Suprapubic skin (tissue), 4 donors: Measurements from ENCODE around the gene PCDH7. TPM values are rescaled to one million over a fixed set of nuclear protein-coding genes. Genes with fewer than 3 reads are reported as not detected.
A peak's percentile ranks its signal among the peaks of the same experiment; 100 is the strongest.

ENCODE experiments used
- DNase-seq, 2 donors: peaks; one replicate each; pipeline ENCODE4 v3.0.0-alpha.2; 2019; ENCODE audit warnings: low spot score in 2 of 2
- H3K27ac ChIP-seq: fragments of 200-600 bp; sonication (generic); one replicate; pipeline ENCODE4 v1.5.1; 2019
- H3K27me3 ChIP-seq: fragments of 200-600 bp; sonication (generic); one replicate; pipeline ENCODE4 v1.5.1; 2019
- H3K36me3 ChIP-seq: fragments of 200-600 bp; sonication (generic); one replicate; pipeline ENCODE4 v1.5.1; 2019
- H3K4me1 ChIP-seq: fragments of 200-600 bp; sonication (generic); one replicate; pipeline ENCODE4 v1.5.1; 2019
- H3K4me3 ChIP-seq: fragments of 200-600 bp; sonication (generic); one replicate; pipeline ENCODE4 v1.5.1; 2019; ENCODE audit warnings: mild to moderate bottlenecking
- H3K9me3 ChIP-seq: fragments of 200-600 bp; sonication (generic); one replicate; pipeline ENCODE4 v1.5.1; 2019
- CTCF ChIP-seq, 2 donors: fragments of 200-600 bp in 1 of 2; fragments of 450-650 bp in 1 of 2; sonication (generic) in 1 of 2; IDR thresholded peaks; one replicate each; pipeline ENCODE4 v1.5.1; 2016 to 2019; ENCODE audit warnings: antibody characterized with exemption in 2 of 2, mild to moderate bottlenecking in 1 of 2, moderate library complexity in 1 of 2
- EP300 ChIP-seq: sonication (generic); formaldehyde crosslinking; IDR thresholded peaks from one replicate; pipeline ENCODE4 v1.6.1; 2017; ENCODE audit warnings: antibody characterized with exemption
- POLR2A ChIP-seq, 2 donors: fragments of 450-650 bp; IDR thresholded peaks; one replicate each; pipeline ENCODE4 v1.6.1; 2017; ENCODE audit warnings: antibody characterized with exemption in 2 of 2, mild to moderate bottlenecking in 2 of 2, moderate library complexity in 2 of 2
- POLR2AphosphoS5 ChIP-seq, 3 donors: sonication (generic); formaldehyde crosslinking; IDR thresholded peaks; one replicate each; pipeline ENCODE4 v1.6.1; 2017; ENCODE audit warnings: antibody characterized with exemption in 3 of 3
- WGBS: methylation state at CpG from one replicate; pipeline ENCODE4 v1.1.5; 2018; 5-methylcytosine and 5-hydroxymethylcytosine counted together
- total RNA-seq, 4 donors: library from RNA; depleted of rRNA; stranded (reverse); fragments of >200 nt; gene quantifications; one replicate each; pipeline ENCODE4 v1.1.0, GENCODE V29; 2016

PCDH7 gene
- total RNA-seq, 4 donors from 2014 or later, result 38.1 to 70.0 (median 44.0) TPM

GRCh38 chr4:30754021-30754420 lies 33.9 kb downstream of the PCDH7 start:
- WGBS, result 91% methylated on average over 3 of the region's 3 CpGs
- no peak for TF ChIP-seq POLR2AphosphoS5 (IDR thresholded peaks at IDR 0.05)
- TF ChIP-seq POLR2A (IDR thresholded peaks at IDR 0.05), result no peak
- no peak for TF ChIP-seq EP300
- no peak for TF ChIP-seq CTCF (IDR thresholded peaks at IDR 0.05)
- Histone ChIP-seq H3K27me3 (no peaks in the 10 kb centered on the region), H3K9me3 (no peaks in the 10 kb centered on the region), H3K4me1 (no peaks in the 10 kb centered on the region), H3K4me3 (no peak overlapping the region), H3K36me3 (no peaks in the 10 kb centered on the region), H3K27ac (no peak overlapping the region)
- DNase-seq, result no peak

DNA sequence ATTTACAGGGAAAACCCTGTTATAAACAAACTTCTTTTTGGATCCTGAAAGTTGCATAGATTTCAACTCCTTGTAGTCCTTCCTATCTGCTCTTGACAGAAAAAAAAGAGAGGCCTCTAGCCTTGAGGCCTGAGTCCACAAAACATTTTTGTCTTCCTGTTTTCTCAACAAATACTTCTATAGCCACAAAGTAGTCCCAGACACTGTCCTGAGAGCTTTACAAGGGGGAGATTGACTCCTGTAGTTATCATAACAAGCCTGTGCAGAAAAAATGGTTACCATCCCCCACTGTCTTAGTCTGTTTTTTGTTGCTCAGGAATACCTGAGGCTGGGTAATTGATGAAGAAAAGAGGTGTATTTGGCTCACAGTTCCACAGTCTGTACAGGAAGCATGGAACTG lies 35.2 kb downstream of the PCDH7 start:
- H3K9me3 ChIP-seq, result no peaks in the 10 kb centered on the region
- no peak overlapping the region for H3K27ac ChIP-seq

DNA sequence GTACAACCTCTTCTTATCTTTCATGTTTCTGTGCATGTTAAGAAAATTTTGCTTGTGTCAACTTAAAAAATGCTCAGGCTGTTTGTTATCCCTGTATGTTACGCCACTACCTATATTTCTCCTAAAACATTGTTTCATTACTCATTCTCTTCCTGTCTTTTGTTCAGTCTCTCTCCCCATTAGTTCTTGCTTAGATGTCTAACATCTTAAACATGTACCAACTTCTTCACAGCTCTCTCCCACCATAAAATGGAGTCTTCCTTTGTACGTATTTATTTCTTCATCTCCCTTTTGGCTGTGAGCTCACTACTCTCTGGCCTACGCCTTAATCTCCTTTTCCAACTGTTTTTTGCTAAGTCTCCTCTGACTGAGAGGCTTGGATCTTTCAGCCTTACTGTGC lies 36.4 kb downstream of the PCDH7 start:
- WGBS, result 83% methylated on average over 3 of the region's 3 CpGs
- H3K9me3 ChIP-seq, result no peaks in the 10 kb centered on the region
- no peak overlapping the region for H3K4me3 ChIP-seq
- peak overlapping the region; percentile 1 for H3K27ac ChIP-seq
- no peak for TF ChIP-seq POLR2AphosphoS5 (IDR thresholded peaks at IDR 0.05)
- no peak for TF ChIP-seq EP300
- TF ChIP-seq POLR2A (IDR thresholded peaks at IDR 0.05), result no peak
- no peak for TF ChIP-seq CTCF (IDR thresholded peaks at IDR 0.05)
- H3K36me3 ChIP-seq, result no peaks in the 10 kb centered on the region
- no peaks in the 10 kb centered on the region for H3K4me1 ChIP-seq
- DNase-seq, result no peak
- no peaks in the 10 kb centered on the region for H3K27me3 ChIP-seq

More for the DNA sequence above, 35.2 kb downstream of the PCDH7 start:
- H3K4me1 ChIP-seq, result no peaks in the 10 kb centered on the region
- TF ChIP-seq POLR2A (IDR thresholded peaks at IDR 0.05) (no peak), EP300 (no peak), CTCF (IDR thresholded peaks at IDR 0.05) (no peak), POLR2AphosphoS5 (IDR thresholded peaks at IDR 0.05) (no peak)
- no peaks in the 10 kb centered on the region for H3K36me3 ChIP-seq
- H3K4me3 ChIP-seq, result no peak overlapping the region
- no peaks in the 10 kb centered on the region for H3K27me3 ChIP-seq
- DNase-seq, result no peak

GRCh38 chr4:30757357-30757756 lies 37.2 kb downstream of the PCDH7 start:
- H3K4me1 ChIP-seq, result no peaks in the 10 kb centered on the region
- TF ChIP-seq CTCF (IDR thresholded peaks at IDR 0.05) (no peak), EP300 (no peak), POLR2A (IDR thresholded peaks at IDR 0.05) (no peak)
- no peaks in the 10 kb centered on the region for H3K27me3 ChIP-seq
- H3K9me3 ChIP-seq, result no peaks in the 10 kb centered on the region
- no peak overlapping the region for H3K27ac ChIP-seq
- no peaks in the 10 kb centered on the region for H3K36me3 ChIP-seq
- no peak for DNase-seq
- no peak overlapping the region for H3K4me3 ChIP-seq
- 41% methylated on average over 6 of the region's 6 CpGs for WGBS

DNA sequence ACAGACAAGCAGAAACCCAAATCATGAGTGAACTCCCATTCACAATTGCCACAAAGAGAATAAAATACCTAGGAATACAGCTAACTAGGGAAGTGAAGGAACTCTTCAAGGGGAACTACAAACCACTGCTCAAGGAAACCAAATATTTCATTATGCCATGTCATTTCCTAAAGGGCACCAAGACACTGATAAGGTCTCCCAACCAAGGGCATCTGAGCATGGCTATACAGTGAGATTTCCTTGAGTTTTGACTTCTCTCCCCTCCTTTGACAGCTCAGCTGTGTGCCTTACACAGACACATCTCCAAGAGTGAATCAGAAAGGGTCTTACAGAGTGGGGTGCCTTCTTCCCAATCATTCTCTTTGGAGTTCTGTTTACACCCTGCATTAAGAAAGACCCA lies 40.4 kb downstream of the PCDH7 start:
- Histone ChIP-seq H3K36me3 (no peaks in the 10 kb centered on the region), H3K4me3 (no peak overlapping the region), H3K27me3 (no peaks in the 10 kb centered on the region), H3K27ac (no peak overlapping the region), H3K9me3 (no peaks in the 10 kb centered on the region), H3K4me1 (no peaks in the 10 kb centered on the region)
- DNase-seq, result no peak
- TF ChIP-seq POLR2A (IDR thresholded peaks at IDR 0.05) (no peak), CTCF (IDR thresholded peaks at IDR 0.05) (no peak), POLR2AphosphoS5 (IDR thresholded peaks at IDR 0.05) (no peak), EP300 (no peak)
